ENCODE data around the gene KCNAB2. TPM values are rescaled to one million over a fixed set of nuclear protein-coding genes. Genes with fewer than 3 reads are reported as not detected.

Gene KCNAB2
- total RNA-seq, 1 experiment from 2014 or later: 11.0 TPM

DNA sequence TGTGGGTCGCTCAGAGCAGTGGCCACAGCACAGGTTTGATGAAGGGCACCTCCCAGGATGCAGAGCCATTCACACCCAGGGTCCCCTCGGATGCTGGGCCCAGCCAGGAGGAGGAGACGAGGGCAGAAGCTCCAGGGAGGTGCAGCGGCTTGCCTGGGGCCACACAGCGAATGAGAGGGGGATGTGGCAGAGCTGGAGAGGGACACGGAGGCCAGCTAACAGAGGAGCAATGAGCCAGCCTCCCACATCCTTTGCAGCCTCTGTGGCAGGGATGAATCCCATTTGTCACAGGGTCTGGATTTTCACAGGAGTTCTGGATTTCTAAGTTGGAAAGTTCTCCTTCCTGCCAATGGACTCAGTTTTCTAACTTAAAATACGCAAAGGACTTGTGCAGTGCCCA, 98.5 kb downstream of the KCNAB2 start:
- Histone ChIP-seq H3K9me3 (no peaks in the 10 kb centered on the region), H3K4me1 (no peaks in the 10 kb centered on the region), H3K4me3 (ENCODE audit: low read depth, low read length) (no peak overlapping the region), H3K36me3 (ENCODE audit: control insufficient read depth, insufficient read depth, low read length) (no peaks in the 10 kb centered on the region), H3K27me3 (replicated peaks; ENCODE audit: control insufficient read depth, insufficient read depth, low read length) (no peaks in the 10 kb centered on the region)
- BruUV-seq (replicated peaks): no TSS peak
- Mint-ChIP-seq H3K9me3 (ENCODE audit: unreplicated experiment) (no peaks in the 10 kb centered on the region), H3K27me3 (ENCODE audit: insufficient read depth, unreplicated experiment) (no peaks in the 10 kb centered on the region), H3K4me1 (ENCODE audit: low read depth, unreplicated experiment) (no peaks in the 10 kb centered on the region), H3K4me3 (ENCODE audit: unreplicated experiment) (no peak overlapping the region), H3K27ac (ENCODE audit: unreplicated experiment) (no peak overlapping the region), H3K36me3 (ENCODE audit: insufficient read depth, unreplicated experiment) (no peaks in the 10 kb centered on the region)
- CTCF ChIA-PET: no interaction called here
- POLR2A ChIA-PET: no interaction called here
- TF ChIP-seq, protein P1, sequence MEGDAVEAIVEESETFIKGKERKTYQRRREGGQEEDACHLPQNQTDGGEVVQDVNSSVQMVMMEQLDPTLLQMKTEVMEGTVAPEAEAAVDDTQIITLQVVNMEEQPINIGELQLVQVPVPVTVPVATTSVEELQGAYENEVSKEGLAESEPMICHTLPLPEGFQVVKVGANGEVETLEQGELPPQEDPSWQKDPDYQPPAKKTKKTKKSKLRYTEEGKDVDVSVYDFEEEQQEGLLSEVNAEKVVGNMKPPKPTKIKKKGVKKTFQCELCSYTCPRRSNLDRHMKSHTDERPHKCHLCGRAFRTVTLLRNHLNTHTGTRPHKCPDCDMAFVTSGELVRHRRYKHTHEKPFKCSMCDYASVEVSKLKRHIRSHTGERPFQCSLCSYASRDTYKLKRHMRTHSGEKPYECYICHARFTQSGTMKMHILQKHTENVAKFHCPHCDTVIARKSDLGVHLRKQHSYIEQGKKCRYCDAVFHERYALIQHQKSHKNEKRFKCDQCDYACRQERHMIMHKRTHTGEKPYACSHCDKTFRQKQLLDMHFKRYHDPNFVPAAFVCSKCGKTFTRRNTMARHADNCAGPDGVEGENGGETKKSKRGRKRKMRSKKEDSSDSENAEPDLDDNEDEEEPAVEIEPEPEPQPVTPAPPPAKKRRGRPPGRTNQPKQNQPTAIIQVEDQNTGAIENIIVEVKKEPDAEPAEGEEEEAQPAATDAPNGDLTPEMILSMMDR (IDR thresholded peaks at IDR 0.05; ENCODE audit: insufficient read depth in 1 of 2, low read depth in 1 of 2, low read length in 1 of 2, severe bottlenecking in 1 of 2, unreplicated experiment in 1 of 2): no peak
- DNase-seq: no peak
- intact Hi-C loops (cut with micrococcal nuclease; ENCODE audit: unreplicated experiment): no loop called here

DNA sequence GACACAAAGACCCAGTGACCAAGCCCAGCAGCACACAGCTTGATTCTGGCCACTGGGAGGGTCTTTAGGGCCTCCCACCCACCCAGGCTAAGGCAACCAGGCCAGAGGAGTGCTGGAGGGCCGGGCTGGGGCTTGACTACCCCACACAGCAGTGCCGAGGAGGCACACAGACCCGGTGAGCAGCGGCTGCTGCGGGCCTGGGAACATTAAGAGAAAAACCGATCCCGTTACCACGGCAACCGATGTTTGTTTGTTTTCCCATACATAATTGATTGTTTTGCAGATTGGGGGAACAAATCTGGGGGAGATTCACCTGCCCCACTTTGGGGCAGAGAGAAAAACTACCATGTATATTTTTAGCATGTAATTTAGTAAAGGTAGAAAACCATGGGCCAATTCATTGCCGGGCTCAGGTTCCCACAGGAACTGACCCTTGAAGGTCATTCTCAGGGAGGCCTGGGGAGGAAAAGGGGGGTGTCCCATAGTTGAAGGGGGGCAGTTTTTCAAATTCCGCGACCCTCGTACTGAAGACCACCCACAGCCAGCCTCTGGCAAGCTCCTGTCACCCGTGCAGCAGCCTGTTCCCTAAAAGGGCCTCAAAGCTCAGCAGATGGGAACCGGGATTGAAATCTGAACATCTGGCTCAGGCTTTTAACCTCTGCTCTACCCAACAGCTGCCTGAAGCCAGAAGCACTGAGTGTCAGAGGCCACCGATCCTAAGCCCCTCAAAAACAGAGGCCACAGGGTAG, 99.1 kb downstream of the KCNAB2 start:
- Histone ChIP-seq H3K9me3 (no peaks in the 10 kb centered on the region), H3K4me3 (ENCODE audit: low read depth, low read length) (no peak overlapping the region), H3K4me1 (no peaks in the 10 kb centered on the region), H3K36me3 (ENCODE audit: control insufficient read depth, insufficient read depth, low read length) (no peaks in the 10 kb centered on the region), H3K27me3 (replicated peaks; ENCODE audit: control insufficient read depth, insufficient read depth, low read length) (no peaks in the 10 kb centered on the region)
- Mint-ChIP-seq H3K36me3 (ENCODE audit: insufficient read depth, unreplicated experiment) (no peaks in the 10 kb centered on the region), H3K27me3 (ENCODE audit: insufficient read depth, unreplicated experiment) (no peaks in the 10 kb centered on the region), H3K4me1 (ENCODE audit: low read depth, unreplicated experiment) (no peaks in the 10 kb centered on the region), H3K4me3 (ENCODE audit: unreplicated experiment) (no peak overlapping the region), H3K9me3 (ENCODE audit: unreplicated experiment) (no peaks in the 10 kb centered on the region), H3K27ac (ENCODE audit: unreplicated experiment) (no peak overlapping the region)
- TF ChIP-seq, protein P1 (IDR thresholded peaks at IDR 0.05; ENCODE audit: insufficient read depth in 1 of 2, low read depth in 1 of 2, low read length in 1 of 2, severe bottlenecking in 1 of 2, unreplicated experiment in 1 of 2): no peak
- intact Hi-C loops (cut with micrococcal nuclease; ENCODE audit: unreplicated experiment): no loop called here
- no TSS peak for BruUV-seq (replicated peaks)
- POLR2A ChIA-PET: no interaction called here
- no peak for DNase-seq
- CTCF ChIA-PET: no interaction called here

DNA sequence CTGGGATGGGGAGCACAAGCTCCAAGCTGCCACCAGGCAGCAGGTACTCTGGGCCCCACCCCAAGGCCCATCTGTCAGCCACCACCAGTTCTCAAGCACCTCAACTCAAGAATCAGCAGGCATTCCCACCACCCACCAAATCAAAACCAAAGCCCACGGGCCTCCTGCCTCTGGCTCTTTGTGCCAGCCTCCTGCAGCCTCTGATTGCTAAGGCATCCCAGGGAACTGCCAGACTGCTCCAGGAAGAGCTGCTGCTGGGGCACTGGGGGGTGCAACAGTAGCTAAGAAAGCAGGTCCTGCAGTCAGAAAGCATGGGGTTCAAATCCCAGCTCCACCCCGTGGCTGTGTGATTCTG, 99.7 kb downstream of the KCNAB2 start:
- no peaks in the 10 kb centered on the region for H3K27me3 Mint-ChIP-seq (ENCODE audit: insufficient read depth, unreplicated experiment)
- no peaks in the 10 kb centered on the region for H3K36me3 ChIP-seq (ENCODE audit: control insufficient read depth, insufficient read depth, low read length)
- ChIA-PET POLR2A (no interaction called here), CTCF (no interaction called here)
- no TSS peak for BruUV-seq (replicated peaks)
- no peaks in the 10 kb centered on the region for H3K4me1 ChIP-seq
- H3K4me1 Mint-ChIP-seq (ENCODE audit: low read depth, unreplicated experiment): no peaks in the 10 kb centered on the region
- no peaks in the 10 kb centered on the region for H3K9me3 ChIP-seq
- no peak overlapping the region for H3K4me3 ChIP-seq (ENCODE audit: low read depth, low read length)
- no peak overlapping the region for H3K27ac Mint-ChIP-seq (ENCODE audit: unreplicated experiment)
- no peaks in the 10 kb centered on the region for H3K27me3 ChIP-seq (replicated peaks; ENCODE audit: control insufficient read depth, insufficient read depth, low read length)
- intact Hi-C loops (cut with micrococcal nuclease; ENCODE audit: unreplicated experiment): no loop called here
- H3K9me3 Mint-ChIP-seq (ENCODE audit: unreplicated experiment): no peaks in the 10 kb centered on the region
- no peak overlapping the region for H3K4me3 Mint-ChIP-seq (ENCODE audit: unreplicated experiment)
- no peak for DNase-seq
- TF ChIP-seq, protein P1 (IDR thresholded peaks at IDR 0.05; ENCODE audit: insufficient read depth in 1 of 2, low read depth in 1 of 2, low read length in 1 of 2, severe bottlenecking in 1 of 2, unreplicated experiment in 1 of 2): no peak
- no peaks in the 10 kb centered on the region for H3K36me3 Mint-ChIP-seq (ENCODE audit: insufficient read depth, unreplicated experiment)
